ENCODE measurements around the gene PLAU. TPM values are rescaled to one million over a fixed set of nuclear protein-coding genes. Genes with fewer than 3 reads are reported as not detected.
A peak's percentile ranks its signal among the peaks of the same experiment; 100 is the strongest.
"Not testable (repeated sequence)": the region's sequence is repeated elsewhere in the genome, so short reads cannot be mapped to it uniquely, and the experiment has no call there.

The PLAU gene
- total RNA-seq, 4 donors from 2014 or later = 8.8 to 15.9 (median 11.9) TPM

DNA sequence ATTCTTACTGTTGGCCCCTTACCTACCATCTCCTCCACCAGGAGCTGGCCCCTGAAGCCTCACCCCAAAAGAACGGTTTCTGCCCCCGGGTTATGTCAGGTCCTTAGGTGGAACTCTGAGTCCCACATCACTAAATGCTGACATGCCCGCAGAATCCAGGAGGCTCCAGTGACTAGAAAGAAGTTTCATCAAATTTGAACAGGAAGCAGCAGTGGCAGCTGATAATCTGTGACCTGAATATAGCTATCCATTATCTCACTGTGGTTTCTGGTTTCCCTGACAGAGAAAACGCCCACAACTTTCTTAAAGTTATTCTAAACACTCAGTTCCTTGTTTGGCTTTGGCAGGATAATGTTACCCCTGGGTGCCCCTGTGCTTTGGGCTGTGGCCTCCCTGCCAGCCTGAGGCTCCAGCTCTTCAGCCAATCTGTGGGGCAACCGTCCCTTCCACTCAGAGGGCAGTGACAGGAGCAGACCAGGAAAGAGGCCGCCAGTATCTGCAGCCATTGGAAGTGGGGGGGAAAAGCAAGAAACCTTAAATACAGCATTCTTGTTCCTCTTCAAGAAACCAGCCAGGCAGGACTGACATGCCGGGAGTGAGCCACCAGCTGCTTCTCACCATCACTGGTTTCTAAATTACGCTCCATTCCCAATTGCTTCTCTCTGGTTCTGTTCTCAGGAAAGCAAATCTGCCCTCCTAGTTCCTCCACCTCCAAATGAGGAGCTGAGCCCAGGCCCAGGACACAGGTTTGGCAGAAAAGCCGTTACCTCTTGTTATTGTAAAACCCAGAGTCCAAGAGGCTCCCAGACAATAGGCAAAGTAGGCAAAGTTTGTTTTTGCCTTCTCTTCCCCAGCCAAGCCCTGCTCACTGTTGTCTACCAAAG, 45.8 kb downstream of the PLAU start:
- WGBS, 2 donors = 40 to 50% methylated on average over 7 to 8 of the region's 9 CpGs
- Histone ChIP-seq H3K4me3 (no peak overlapping the region), H3K36me3 (no peaks in the 10 kb centered on the region), H3K27ac (peak overlapping the region; percentile 35 to 78 (median 72)), H3K9me3 (no peaks in the 10 kb centered on the region), H3K4me1 (peaks cover 3 to 15% (median 9%) of the 10 kb centered on the region in 3 donors), H3K27me3 (no peaks in the 10 kb centered on the region)
- intact Hi-C loops (cut with DNase I) = no loop called here
- DNase-seq = no peak
- TF ChIP-seq, protein P1, sequence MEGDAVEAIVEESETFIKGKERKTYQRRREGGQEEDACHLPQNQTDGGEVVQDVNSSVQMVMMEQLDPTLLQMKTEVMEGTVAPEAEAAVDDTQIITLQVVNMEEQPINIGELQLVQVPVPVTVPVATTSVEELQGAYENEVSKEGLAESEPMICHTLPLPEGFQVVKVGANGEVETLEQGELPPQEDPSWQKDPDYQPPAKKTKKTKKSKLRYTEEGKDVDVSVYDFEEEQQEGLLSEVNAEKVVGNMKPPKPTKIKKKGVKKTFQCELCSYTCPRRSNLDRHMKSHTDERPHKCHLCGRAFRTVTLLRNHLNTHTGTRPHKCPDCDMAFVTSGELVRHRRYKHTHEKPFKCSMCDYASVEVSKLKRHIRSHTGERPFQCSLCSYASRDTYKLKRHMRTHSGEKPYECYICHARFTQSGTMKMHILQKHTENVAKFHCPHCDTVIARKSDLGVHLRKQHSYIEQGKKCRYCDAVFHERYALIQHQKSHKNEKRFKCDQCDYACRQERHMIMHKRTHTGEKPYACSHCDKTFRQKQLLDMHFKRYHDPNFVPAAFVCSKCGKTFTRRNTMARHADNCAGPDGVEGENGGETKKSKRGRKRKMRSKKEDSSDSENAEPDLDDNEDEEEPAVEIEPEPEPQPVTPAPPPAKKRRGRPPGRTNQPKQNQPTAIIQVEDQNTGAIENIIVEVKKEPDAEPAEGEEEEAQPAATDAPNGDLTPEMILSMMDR (IDR thresholded peaks at IDR 0.05) = no peak
- no peak for TF ChIP-seq POLR2A (IDR thresholded peaks at IDR 0.05)

DNA sequence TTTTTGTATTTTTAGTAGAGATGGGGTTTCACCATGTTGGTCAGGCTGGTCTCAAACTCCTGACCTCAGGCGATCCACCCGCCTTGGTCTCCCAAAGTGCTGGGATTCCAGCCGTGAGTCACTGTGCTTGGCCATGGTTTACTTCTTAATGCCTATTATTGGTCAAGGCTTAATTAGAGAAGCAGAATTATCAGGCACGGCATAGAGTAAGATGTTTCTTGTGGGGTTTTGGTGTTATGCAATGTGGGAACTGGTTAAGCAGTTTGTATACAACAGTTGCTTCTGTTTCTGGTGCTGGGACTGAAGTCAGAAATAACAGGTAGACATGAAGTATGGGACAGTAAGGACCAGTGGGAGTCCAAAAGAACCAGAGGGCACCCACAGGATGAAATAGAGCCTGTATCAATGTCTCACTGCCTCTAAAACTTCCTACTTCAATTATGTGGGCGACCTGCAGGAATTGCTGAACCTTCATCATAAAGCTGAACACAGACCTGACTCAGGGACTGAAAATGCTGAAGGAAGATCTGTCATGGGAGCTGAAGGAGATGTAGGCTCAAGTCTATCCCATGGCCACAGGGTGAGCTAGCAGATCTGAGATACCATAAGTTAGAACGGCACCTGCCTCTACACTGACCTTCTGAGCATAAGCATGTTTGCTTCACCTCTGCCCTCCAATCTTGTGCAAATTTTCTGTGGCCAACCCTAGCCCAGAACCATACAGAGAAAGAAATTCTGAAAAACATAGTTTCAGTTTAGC, 48.7 kb downstream of the PLAU start:
- Histone ChIP-seq H3K36me3 (no peaks in the 10 kb centered on the region), H3K27ac (peak overlapping the region in 1 of 4 donors; percentile 27), H3K4me3 (no peak overlapping the region), H3K9me3 (no peaks in the 10 kb centered on the region), H3K27me3 (no peaks in the 10 kb centered on the region), H3K4me1 (peaks cover 3 to 15% (median 9%) of the 10 kb centered on the region in 3 donors)
- intact Hi-C loops (cut with DNase I) = loop anchor here (10.0 kb wide), 1 partner anchor 115 kb away; no protein-coding TSS in a partner anchor
- TF ChIP-seq, protein P1 (IDR thresholded peaks at IDR 0.05) = no peak
- no peak for TF ChIP-seq POLR2A (IDR thresholded peaks at IDR 0.05)
- WGBS, 2 donors = 57 to 63% methylated on average over 4 to 6 of the region's 6 CpGs
- DNase-seq = no peak

DNA sequence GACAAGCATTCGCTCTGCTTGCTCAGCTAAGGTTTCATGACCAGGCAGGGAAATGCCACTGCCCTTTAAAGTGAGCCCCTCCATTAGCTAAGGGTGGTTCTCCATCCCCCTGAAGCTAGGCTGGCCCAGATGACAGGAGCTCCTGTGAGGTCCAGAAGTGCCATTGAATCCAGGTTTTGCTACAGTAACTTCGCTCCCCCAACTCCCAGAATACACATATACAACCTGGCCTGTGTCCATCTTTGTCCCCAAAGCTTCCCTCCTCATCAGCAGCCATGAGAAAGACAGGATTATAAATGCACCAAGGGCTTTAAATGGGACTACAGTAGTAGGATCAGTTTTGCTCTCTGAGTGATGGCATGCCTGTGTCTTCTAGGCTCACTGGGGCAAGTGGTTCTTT, 51.5 kb downstream of the PLAU start:
- 65 to 100% methylated on average over 1 to 2 of the region's 2 CpGs for WGBS, 2 donors
- intact Hi-C loops (cut with DNase I) = loop anchor here (10.0 kb wide), 1 partner anchor 112 kb away; no protein-coding TSS in a partner anchor
- Histone ChIP-seq H3K36me3 (no peaks in the 10 kb centered on the region), H3K4me1 (peaks cover 17 to 28% (median 20%) of the 10 kb centered on the region in 3 donors), H3K27ac (no peak overlapping the region), H3K4me3 (no peak overlapping the region), H3K27me3 (no peaks in the 10 kb centered on the region), H3K9me3 (no peaks in the 10 kb centered on the region)
- DNase-seq = no peak
- TF ChIP-seq POLR2A (IDR thresholded peaks at IDR 0.05) = no peak
- TF ChIP-seq, protein P1 (IDR thresholded peaks at IDR 0.05) = no peak

DNA sequence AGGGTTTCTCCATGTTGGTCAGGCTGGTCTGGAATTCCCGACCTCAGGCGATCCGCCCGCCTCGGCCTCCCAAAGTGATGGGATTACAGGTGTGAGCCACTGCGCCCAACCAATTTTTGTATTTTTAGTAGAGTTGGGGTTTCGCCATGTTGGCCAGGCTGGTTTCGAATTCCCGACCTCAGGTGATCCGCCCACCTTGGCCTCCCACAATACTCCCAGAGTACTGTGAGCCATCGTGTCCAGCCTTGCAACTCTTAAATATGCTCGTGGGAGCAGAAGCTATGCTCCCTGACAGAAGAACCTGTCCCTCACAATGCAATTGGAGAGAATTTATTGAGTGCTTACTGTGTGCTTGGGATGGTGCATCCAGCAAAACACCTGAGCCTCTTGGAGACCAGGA, 52.6 kb downstream of the PLAU start:
- not testable (repeated sequence) for DNase-seq

DNA sequence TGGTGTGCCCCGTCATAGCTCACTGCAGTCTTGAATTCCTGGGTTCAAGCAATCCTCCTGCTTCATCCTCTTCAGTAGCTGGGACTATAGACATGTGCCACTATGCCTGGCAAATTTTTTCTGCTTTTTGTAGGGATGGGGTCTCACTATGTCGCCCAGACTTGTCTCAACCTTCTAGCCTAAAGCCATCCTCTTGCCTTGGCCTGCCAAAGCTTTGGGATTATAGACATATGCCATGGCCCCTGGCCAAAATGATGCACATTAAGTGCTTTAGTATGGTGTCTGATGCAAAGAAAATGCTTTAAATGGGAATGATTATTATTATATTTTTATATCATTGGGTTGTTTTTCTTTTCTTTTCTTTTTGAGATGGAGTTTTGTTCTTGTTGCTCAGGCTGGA, 53.8 kb downstream of the PLAU start:
- H3K27ac ChIP-seq = peak overlapping the region in 1 of 4 donors; percentile 82
- intact Hi-C loops (cut with DNase I) = loop anchor here (10.0 kb wide), 1 partner anchor 110 kb away; no protein-coding TSS in a partner anchor
- 79 to 83% methylated on average over 2 of the region's 2 CpGs for WGBS, 2 donors
- H3K4me1 ChIP-seq = peaks cover 17 to 40% (median 18%) of the 10 kb centered on the region in 3 donors
- H3K36me3 ChIP-seq = no peaks in the 10 kb centered on the region
- no peak for TF ChIP-seq POLR2A (IDR thresholded peaks at IDR 0.05)
- TF ChIP-seq, protein P1 (IDR thresholded peaks at IDR 0.05) = no peak
- DNase-seq = no peak
- no peaks in the 10 kb centered on the region for H3K9me3 ChIP-seq
- no peak overlapping the region for H3K4me3 ChIP-seq
- H3K27me3 ChIP-seq = no peaks in the 10 kb centered on the region

More for the DNA sequence above, 52.6 kb downstream of the PLAU start:
- intact Hi-C loops (cut with DNase I) = loop anchor here (10.0 kb wide), 1 partner anchor 111 kb away; no protein-coding TSS in a partner anchor
- H3K9me3 ChIP-seq, H3K4me3 ChIP-seq, H3K27me3 ChIP-seq, H3K36me3 ChIP-seq, H3K27ac ChIP-seq: not testable (repeated sequence)
- WGBS, 2 donors = 88 to 92% methylated on average over 9 to 10 of the region's 12 CpGs
- H3K4me1 ChIP-seq = peaks cover 17 to 37% (median 18%) of the 10 kb centered on the region in 3 donors

DNA sequence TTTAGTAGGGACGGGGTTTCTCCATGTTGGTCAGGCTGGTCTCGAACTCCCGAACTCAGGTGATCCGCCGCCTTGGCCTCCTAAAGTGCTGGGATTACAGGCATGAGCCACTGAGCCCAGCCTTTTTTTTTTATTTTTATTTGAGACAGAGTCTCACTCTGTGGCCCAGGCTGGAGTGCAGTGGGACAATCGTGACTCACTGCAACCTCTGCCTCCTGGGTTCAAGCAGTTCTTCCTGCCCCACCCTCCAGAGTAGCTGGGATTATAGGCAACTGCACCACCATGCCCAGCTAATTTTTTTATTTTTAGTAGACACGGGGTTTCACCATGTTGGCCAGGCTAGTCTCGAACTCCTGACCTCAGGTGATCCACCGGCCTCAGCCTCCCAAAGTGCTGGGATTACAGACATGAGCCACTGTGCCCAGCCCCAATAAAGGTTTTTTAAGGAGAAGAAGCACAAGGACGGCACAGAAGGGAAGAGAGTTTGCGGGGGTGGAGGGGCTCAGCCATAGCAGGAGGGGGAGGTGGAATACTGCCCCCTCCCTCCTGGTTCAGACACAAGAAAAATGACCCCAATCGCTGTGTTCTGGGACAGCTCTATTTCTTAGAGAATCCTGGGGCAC, 54.4 kb downstream of the PLAU start:
- not testable (repeated sequence) for DNase-seq, H3K9me3 ChIP-seq, H3K27me3 ChIP-seq, H3K36me3 ChIP-seq
- peak overlapping the region; percentile 75 to 94 (median 85) for H3K27ac ChIP-seq
- intact Hi-C loops (cut with DNase I) = loop anchor here (10.0 kb wide), 1 partner anchor 109 kb away; no protein-coding TSS in a partner anchor
- WGBS, 2 donors = 72 to 77% methylated on average over 12 of the region's 12 CpGs
- H3K4me1 ChIP-seq = peaks cover 17 to 40% (median 18%) of the 10 kb centered on the region in 3 donors
- peak overlapping the region in 1 of 4 donors; percentile 44 for H3K4me3 ChIP-seq
